Stimulated activated CD8-positive, alpha-beta memory T cell treated with anti-CD3 and anti-CD28 coated beads, Interleukin-7, amount 100 ng/mL, for 24 hours (primary cell): ENCODE results near the gene ADAMTS16.
"Not testable (repeated sequence)": the region's sequence is repeated elsewhere in the genome, so short reads cannot be mapped to it uniquely, and the experiment has no call there.

Experiments
- DNase-seq: peaks from one replicate; pipeline ENCODE4 v3.0.0-alpha.2; 2020; ENCODE audit warnings: low read depth

The ADAMTS16 gene, protein sequence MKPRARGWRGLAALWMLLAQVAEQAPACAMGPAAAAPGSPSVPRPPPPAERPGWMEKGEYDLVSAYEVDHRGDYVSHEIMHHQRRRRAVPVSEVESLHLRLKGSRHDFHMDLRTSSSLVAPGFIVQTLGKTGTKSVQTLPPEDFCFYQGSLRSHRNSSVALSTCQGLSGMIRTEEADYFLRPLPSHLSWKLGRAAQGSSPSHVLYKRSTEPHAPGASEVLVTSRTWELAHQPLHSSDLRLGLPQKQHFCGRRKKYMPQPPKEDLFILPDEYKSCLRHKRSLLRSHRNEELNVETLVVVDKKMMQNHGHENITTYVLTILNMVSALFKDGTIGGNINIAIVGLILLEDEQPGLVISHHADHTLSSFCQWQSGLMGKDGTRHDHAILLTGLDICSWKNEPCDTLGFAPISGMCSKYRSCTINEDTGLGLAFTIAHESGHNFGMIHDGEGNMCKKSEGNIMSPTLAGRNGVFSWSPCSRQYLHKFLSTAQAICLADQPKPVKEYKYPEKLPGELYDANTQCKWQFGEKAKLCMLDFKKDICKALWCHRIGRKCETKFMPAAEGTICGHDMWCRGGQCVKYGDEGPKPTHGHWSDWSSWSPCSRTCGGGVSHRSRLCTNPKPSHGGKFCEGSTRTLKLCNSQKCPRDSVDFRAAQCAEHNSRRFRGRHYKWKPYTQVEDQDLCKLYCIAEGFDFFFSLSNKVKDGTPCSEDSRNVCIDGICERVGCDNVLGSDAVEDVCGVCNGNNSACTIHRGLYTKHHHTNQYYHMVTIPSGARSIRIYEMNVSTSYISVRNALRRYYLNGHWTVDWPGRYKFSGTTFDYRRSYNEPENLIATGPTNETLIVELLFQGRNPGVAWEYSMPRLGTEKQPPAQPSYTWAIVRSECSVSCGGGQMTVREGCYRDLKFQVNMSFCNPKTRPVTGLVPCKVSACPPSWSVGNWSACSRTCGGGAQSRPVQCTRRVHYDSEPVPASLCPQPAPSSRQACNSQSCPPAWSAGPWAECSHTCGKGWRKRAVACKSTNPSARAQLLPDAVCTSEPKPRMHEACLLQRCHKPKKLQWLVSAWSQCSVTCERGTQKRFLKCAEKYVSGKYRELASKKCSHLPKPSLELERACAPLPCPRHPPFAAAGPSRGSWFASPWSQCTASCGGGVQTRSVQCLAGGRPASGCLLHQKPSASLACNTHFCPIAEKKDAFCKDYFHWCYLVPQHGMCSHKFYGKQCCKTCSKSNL

DNA sequence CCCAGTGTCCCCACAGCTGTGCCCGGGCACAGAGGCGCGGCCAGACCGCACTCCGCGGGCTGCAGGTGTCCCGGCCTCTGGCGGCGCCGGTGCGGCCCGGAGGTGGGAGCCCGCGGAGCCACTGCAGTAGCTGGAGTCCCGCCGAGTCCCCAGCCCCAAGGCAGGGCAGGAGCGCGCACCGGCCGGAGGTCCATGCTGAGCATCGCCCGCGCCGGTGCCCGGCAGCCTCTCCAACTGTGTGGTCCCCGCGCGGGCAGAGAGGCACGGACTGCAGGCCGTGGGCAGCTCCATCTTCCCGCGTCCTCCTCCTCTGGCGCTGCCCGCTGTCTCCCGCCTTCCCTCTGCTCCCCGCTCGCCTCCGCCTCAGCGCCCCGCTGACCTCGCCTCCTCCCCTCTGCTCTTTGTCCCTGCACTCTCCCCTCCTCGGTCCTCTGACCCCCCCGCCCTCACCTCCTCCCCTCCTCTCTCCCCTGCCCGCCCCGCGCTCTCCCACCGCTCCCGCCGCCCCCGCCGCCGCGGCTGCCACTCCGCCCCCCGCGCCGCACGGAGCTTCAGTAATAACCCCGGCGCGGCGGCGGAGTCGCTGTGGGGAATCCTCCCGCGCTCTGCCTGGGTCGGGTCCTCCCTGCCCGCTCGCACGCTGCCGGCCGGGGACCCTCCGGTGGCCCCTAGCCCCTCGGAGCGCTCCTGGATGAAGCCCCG lies at the start of gene ADAMTS16:
Gene ADAMTS16, plus strand, starts transcription at position 554 of the 702 bp plus-strand sequence. Its CDS starts 138 bp downstream, at position 692.
- DNase-seq, result no peak

DNA sequence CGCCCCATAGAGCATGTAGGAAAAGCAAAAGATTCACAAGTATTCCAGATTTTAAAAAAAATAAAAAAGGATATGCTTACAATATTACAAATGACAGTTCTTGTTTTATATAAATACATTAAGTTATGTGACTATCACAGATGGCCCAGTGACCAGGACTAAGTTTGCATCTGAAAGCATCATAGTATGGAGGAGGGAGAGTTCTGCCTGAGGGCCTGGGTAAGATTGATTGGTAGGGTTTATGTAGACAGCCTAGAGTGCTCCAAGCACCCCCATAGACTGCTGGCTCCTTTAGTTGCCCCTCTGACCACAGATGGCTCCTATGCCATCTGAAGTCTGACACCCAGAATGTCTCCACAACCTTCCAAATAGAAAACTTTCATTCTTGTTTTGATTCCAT lies 48.0 kb upstream of the ADAMTS16 start:
- no peak for DNase-seq

DNA sequence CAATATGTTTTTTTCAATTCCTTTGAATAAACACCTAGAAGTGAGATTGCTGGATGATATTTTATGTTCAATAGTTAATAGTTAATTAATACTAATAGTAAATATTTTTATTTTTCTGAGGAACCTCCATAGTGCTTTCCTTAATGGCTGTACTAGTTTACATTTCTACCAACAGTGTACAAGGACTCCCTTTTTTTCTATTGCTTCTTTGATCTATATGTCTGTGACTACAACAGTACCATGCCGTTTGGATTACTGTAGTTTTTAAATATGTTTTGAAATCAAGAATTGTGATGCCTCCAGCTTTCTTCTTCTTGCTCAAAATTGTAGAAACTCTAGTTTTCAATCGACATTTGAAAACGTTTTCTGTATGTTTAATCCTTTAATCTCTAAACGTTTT lies 39.5 kb upstream of the ADAMTS16 start:
- DNase-seq, result no peak

DNA sequence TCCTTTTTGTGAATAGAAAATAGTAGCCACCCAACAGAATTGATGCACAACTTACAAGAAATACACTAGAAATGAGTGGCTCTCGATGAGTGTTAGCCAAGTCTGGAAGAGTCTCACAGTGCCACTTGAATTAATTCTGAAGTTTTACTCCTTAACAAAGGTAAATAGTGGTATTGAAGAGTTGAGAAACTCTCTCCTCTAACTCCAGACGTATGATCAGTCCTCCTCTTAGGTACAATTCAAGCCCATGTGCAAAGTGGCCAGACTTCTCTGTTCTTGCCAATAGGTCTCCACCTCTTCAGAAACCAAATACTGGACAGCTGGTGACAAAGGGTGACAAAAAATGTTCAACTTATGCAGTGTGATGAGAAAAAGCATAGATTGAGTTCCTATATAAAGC lies 38.5 kb upstream of the ADAMTS16 start:
- DNase-seq, result no peak

- no peak for DNase-seq
Measured at GRCh38 chr5:5103245-5103644, 36.9 kb upstream of the ADAMTS16 start.

DNA sequence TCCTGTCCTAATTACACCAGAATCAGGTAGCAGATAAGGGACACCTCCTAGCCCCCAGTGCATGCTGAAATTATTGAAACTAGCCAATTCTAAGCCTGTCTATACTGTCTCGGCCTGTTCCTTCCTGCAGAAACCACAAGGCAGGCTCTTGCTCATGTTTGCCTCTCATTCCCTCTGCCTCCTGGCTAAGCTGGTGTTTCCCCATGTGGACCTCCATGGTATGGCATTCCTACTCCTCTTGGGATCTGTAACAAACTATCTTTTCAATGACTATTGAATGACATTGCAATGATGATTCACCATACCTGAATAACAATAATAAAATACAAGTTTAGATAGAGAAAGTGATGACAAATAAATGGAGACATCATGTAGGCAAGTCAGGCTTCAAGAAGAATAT lies 35.6 kb upstream of the ADAMTS16 start:
- DNase-seq, result no peak

GRCh38 chr5:5105531-5105930 lies 34.6 kb upstream of the ADAMTS16 start:
- no peak for DNase-seq

DNA sequence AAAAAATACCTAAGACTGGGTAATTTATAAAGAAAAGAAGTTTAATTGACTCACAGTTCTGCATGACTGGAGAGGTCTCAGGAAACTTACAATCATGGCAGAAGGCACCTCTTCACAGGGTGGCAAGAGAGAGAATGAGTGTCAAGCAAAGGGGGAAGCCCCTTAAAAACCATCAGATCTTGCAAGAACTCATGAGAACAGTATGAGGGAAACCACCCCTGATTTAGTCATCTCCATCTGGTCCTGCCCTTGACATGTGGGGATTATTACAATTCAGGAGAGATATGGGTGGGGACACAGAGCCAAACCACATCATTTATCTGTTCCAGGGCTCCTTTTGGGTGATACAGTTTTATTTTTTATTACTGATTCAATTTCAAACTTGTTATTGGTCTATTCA lies 23.2 kb upstream of the ADAMTS16 start:
- no peak for DNase-seq

- DNase-seq, result no peak
Measured at GRCh38 chr5:5122776-5123175, 17.4 kb upstream of the ADAMTS16 start.

- no peak for DNase-seq
Measured at GRCh38 chr5:5124231-5124630, 15.9 kb upstream of the ADAMTS16 start.

- no peak for DNase-seq
Measured at GRCh38 chr5:5126444-5126843, 13.7 kb upstream of the ADAMTS16 start.

GRCh38 chr5:5128766-5129165 lies 11.4 kb upstream of the ADAMTS16 start:
- DNase-seq, result no peak

GRCh38 chr5:5132234-5132633 lies 7.9 kb upstream of the ADAMTS16 start:
- no peak for DNase-seq

DNA sequence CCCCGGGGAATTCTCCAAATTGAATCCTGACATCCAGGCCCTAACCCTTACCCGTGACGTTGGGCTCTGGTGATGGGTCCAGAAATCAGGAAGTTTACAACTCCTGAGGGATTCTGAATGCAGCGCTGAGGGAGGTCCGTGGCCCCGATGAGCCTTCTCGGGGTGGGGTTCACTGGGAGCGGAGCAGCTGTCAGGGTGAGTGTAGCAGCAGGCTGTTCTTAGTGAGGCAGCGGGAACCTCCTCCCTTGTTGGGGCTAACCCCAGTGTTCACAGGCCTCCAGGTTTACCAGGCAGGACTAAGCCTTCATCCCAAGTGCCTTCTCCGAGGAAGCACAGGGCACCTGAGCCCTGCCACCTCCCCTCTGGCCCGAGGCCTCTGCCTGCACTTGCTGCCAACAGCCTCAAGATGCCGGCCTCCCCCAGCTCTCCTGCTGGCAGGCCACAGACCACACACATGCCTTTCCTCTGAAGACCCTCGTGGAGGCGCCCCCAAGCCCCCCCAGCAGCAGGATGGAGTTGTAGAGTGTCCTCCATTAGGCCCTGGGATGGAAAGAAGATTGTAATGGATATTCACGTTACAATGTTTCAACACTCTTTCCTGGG lies 7.3 kb upstream of the ADAMTS16 start:
- DNase-seq, result no peak

GRCh38 chr5:5134107-5134506 lies 6.0 kb upstream of the ADAMTS16 start:
- DNase-seq, result no peak

GRCh38 chr5:5135957-5136676 lies 4.0 kb upstream of the ADAMTS16 start:
- DNase-seq, result no peak

- DNase-seq, result not testable (repeated sequence)
Measured at GRCh38 chr5:5137851-5138250, 2.3 kb upstream of the ADAMTS16 start.

GRCh38 chr5:5139336-5139776 lies 774 bp upstream of the ADAMTS16 start:
- DNase-seq, result no peak

- no peak for DNase-seq
Measured at GRCh38 chr5:5140479-5141338, 579 bp downstream of the ADAMTS16 start.

GRCh38 chr5:5141339-5141599 lies 1.1 kb downstream of the ADAMTS16 start:
- no peak for DNase-seq
